Activated CD8-positive, alpha-beta T cell treated with anti-CD3 and anti-CD28 coated beads for 36 hours (primary cell): Measurements from ENCODE around the gene BBS1. TPM values are rescaled to one million over a fixed set of nuclear protein-coding genes. Genes with fewer than 3 reads are reported as not detected.

Experiments used
- ATAC-seq: fragments of 200-7000 bp; cut with Tn5 transposase; one replicate; pipeline ENCODE4 v1.10.0; 2021; ENCODE audit warnings: mild to moderate bottlenecking, moderate library complexity
- CTCF ChIA-PET: fragments of 350-600 bp; sonication (Branson Sonifier 250); formaldehyde crosslinking; loops from one replicate; lab custom pipeline; 2021; ENCODE audit warnings: antibody characterized with exemption; lab: Charles Lee
- POLR2A ChIA-PET: fragments of 350-600 bp; sonication (Branson Sonifier 250); formaldehyde crosslinking; loops from one replicate; lab custom pipeline; 2021; ENCODE audit warnings: antibody characterized with exemption; lab: Charles Lee
- DNase-seq: peaks from one replicate; pipeline ENCODE4 v3.0.0-alpha.2; 2020
- H3K27ac Mint-ChIP-seq: one replicate; pipeline ENCODE4 v1.8.0; 2021; ENCODE audit warnings: mild to moderate bottlenecking, mixed read lengths
- H3K27me3 Mint-ChIP-seq: one replicate; pipeline ENCODE4 v1.8.0; 2021; ENCODE audit warnings: mixed read lengths
- H3K36me3 Mint-ChIP-seq: one replicate; pipeline ENCODE4 v1.8.0; 2021; ENCODE audit warnings: low read depth, mixed read lengths
- H3K4me1 Mint-ChIP-seq: one replicate; pipeline ENCODE4 v1.8.0; 2021; ENCODE audit warnings: low read depth, mixed read lengths
- H3K4me3 Mint-ChIP-seq: one replicate; pipeline ENCODE4 v1.8.0; 2021; ENCODE audit warnings: mild to moderate bottlenecking, moderate library complexity, mixed read lengths
- H3K9me3 Mint-ChIP-seq: one replicate; pipeline ENCODE4 v1.8.0; 2021; ENCODE audit warnings: mixed read lengths
- intact Hi-C: fragments of 100-400 bp; cut with micrococcal nuclease; formaldehyde crosslinking; loops from one replicate; pipeline ENCODE4 v1.10.0; 2022
- total RNA-seq, 2 experiments: library from RNA; stranded (reverse); gene quantifications; one replicate each; pipeline ENCODE4 v1.2.3, GENCODE V29; 2021
- TF ChIP-seq, protein P1 (sequence below): fragments of 200-600 bp; IDR thresholded peaks from one replicate; pipeline ENCODE4 v1.8.0; 2022; ENCODE audit warnings: antibody characterized with exemption, mild to moderate bottlenecking

Gene BBS1
- total RNA-seq, 2 experiments from 2014 or later = 7.7 to 7.9 TPM

DNA sequence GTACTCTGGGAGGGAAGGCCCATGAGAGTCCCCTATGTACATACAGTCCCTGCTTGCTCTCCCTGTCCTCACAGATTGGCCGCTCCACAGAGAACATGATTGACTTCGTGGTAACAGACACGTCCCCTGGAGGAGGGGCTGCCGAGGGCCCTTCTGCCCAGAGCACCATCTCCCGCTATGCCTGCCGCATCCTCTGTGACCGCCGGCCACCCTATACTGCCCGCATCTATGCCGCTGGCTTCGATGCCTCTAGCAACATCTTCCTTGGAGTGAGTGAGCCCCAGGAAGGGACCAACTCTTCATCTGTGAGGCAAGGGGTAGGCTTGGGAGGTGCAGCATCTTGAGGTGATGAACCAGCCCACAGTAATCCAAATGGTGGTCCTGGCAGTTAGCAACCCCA lies 37.3 kb upstream of the BBS1 start:
- peaks cover 2% of the 10 kb centered on the region for H3K36me3 Mint-ChIP-seq
- peaks cover 10% of the 10 kb centered on the region for H3K4me1 Mint-ChIP-seq
- POLR2A ChIA-PET = no interaction called here
- no peak overlapping the region for H3K27ac Mint-ChIP-seq
- H3K27me3 Mint-ChIP-seq = no peaks in the 10 kb centered on the region
- intact Hi-C loops = loop anchor here (5.0 kb wide), 1 partner anchor 36 kb away; the partner anchor contains the start of gene MRPL11
- ATAC-seq = no peak
- H3K9me3 Mint-ChIP-seq = no peaks in the 10 kb centered on the region
- DNase-seq = no peak
- H3K4me3 Mint-ChIP-seq = no peak overlapping the region
- CTCF ChIA-PET = no interaction called here
- TF ChIP-seq, protein P1, sequence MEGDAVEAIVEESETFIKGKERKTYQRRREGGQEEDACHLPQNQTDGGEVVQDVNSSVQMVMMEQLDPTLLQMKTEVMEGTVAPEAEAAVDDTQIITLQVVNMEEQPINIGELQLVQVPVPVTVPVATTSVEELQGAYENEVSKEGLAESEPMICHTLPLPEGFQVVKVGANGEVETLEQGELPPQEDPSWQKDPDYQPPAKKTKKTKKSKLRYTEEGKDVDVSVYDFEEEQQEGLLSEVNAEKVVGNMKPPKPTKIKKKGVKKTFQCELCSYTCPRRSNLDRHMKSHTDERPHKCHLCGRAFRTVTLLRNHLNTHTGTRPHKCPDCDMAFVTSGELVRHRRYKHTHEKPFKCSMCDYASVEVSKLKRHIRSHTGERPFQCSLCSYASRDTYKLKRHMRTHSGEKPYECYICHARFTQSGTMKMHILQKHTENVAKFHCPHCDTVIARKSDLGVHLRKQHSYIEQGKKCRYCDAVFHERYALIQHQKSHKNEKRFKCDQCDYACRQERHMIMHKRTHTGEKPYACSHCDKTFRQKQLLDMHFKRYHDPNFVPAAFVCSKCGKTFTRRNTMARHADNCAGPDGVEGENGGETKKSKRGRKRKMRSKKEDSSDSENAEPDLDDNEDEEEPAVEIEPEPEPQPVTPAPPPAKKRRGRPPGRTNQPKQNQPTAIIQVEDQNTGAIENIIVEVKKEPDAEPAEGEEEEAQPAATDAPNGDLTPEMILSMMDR = no peak

DNA sequence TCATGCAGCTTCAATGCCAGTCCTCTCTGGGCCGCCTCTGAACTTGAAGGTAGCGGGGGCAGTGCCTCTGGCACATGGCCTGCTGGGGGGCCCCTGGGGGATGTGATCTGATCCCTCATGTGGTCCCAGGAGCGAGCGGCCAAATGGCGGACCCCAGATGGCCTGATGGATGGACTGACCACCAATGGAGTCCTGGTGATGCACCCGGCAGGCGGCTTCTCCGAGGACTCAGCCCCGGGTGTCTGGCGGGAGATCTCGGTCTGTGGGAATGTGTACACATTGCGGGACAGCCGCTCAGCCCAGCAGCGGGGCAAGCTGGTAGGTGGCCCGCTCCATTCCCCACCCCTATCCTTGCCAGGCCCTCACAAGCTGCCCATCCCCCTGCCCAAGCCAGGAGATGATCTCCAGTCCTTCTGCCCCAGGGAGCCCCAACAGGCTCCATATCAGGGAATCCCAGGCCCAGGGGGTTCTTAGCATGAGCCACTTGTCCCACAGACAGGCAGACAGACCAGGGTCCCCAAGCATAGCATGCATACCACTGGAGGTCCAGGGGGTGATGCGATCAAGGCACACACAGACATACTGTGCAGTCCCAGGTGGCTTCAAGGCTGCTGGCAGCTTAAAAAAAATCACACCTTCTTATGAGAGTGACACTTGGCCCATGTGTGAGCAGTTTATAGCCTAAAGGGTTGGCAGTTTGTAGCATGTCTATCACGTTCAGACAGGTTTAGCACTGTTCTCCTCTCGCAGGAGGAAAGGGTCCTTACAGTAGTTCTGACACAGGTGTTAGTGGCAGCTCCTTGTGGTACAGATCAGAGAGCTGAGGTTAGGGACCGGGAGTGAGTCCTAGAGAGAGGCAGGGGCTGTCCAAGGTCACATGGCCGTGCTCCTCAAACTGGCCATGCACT lies 36.6 kb upstream of the BBS1 start:
- ChIA-PET CTCF (no interaction called here), POLR2A (interaction anchor here (0.5 kb wide), 2 partner anchors 152 to 255 kb away, joined by 3 read pairs; no protein-coding TSS in a partner anchor)
- H3K9me3 Mint-ChIP-seq = no peaks in the 10 kb centered on the region
- no peak overlapping the region for H3K27ac Mint-ChIP-seq
- TF ChIP-seq, protein P1 = no peak
- intact Hi-C loops = loop anchor here (5.0 kb wide), 1 partner anchor 37 kb away; the partner anchor contains the start of gene MRPL11
- no peak for ATAC-seq
- no peak for DNase-seq
- peaks cover 5% of the 10 kb centered on the region for H3K36me3 Mint-ChIP-seq
- peaks cover 11% of the 10 kb centered on the region for H3K4me1 Mint-ChIP-seq
- H3K27me3 Mint-ChIP-seq = no peaks in the 10 kb centered on the region
- H3K4me3 Mint-ChIP-seq = no peak overlapping the region

DNA sequence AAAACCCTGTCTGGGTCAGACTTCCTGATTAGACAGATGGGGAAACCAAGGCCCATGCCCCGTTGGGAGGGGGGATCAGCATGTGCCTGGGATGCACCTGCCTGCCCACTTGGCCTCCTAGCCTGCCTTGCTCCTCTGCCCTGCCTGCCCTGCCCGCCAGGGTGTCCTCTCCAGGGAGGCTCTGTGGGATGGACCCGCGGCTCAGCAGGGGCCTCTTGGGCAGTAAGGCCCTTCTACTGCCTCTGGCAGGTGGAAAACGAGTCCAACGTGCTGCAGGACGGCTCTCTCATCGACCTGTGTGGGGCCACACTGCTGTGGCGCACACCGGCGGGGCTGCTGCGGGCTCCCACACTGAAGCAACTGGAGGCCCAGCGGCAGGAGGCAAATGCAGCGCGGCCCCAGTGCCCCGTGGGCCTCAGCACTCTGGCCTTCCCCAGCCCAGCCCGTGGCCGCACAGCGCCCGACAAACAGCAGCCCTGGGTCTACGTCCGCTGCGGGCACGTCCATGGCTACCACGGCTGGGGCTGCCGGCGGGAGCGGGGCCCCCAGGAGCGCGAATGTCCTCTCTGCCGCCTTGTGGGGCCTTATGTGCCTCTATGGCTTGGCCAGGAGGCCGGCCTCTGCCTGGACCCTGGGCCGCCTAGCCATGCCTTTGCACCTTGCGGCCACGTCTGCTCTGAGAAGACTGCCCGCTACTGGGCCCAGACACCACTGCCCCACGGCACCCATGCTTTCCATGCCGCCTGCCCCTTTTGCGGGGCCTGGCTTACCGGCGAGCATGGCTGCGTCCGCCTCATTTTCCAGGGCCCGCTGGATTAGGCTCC lies 34.9 kb upstream of the BBS1 start:
- Mint-ChIP-seq H3K4me1 (peaks cover 13% of the 10 kb centered on the region), H3K27ac (no peak overlapping the region), H3K27me3 (no peaks in the 10 kb centered on the region), H3K36me3 (peaks cover 6% of the 10 kb centered on the region), H3K9me3 (no peaks in the 10 kb centered on the region), H3K4me3 (no peak overlapping the region)
- ATAC-seq (no peak), DNase-seq (no peak)
- TF ChIP-seq, protein P1 = no peak
- CTCF ChIA-PET = no interaction called here
- intact Hi-C loops = loop anchor here (5.0 kb wide), 1 partner anchor 68 kb away; no protein-coding TSS in a partner anchor
- POLR2A ChIA-PET = interaction anchor here (1.6 kb wide), 1 partner anchor 8 kb away, joined by 6 read pairs; no protein-coding TSS in a partner anchor

DNA sequence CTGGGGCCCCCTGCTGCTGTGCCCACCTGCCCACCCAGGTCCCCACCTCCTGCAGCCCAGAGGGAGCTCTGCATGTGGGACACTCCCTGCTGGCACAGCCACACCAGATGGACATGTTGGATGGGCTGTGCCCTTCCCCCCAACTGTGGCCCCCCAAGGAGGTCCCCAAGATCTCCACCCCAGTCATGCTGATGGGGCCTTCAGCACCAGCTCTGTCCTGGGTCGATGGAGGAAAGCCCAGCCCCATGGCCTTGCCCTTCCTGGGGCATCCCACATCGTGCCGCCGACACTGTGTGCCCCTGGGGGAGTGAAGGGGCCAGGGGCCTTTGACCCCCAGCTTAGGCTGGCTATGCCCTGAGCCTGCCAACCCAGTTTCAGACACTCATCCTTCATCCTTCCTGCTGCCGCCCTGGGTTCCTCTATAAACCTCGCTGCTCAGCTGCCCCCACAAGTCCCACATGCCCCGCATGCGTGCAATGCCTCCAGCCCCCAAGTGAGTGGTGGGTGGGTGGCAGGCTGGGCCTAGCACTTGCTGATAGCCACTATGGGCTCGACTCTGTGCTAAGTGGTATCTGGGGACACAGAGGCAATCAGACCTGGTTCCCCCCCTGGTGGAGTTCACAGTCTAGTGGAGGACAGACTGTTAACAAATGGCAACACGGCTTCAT lies 34.1 kb upstream of the BBS1 start:
- Mint-ChIP-seq H3K27ac (no peak overlapping the region), H3K9me3 (no peaks in the 10 kb centered on the region), H3K4me1 (peaks cover 18% of the 10 kb centered on the region), H3K36me3 (peaks cover 5% of the 10 kb centered on the region), H3K4me3 (no peak overlapping the region), H3K27me3 (no peaks in the 10 kb centered on the region)
- ChIA-PET CTCF (interaction anchor here (1.1 kb wide), 1 partner anchor 90 kb away, joined by 3 read pairs; no protein-coding TSS in a partner anchor), POLR2A (interaction anchor here (1.6 kb wide), 1 partner anchor 8 kb away, joined by 6 read pairs; no protein-coding TSS in a partner anchor)
- intact Hi-C loops = loop anchor here (5.0 kb wide), 1 partner anchor 69 kb away; no protein-coding TSS in a partner anchor
- DNase-seq (no peak), ATAC-seq (no peak)
- TF ChIP-seq, protein P1 = no peak
